ENCODE measurements around the gene TMEM59. TPM values are rescaled to one million over a fixed set of nuclear protein-coding genes. Genes with fewer than 3 reads are reported as not detected.
"Not testable (repeated sequence)": the region's sequence is repeated elsewhere in the genome, so short reads cannot be mapped to it uniquely, and the experiment has no call there.

Gene TMEM59
- total and polyA plus RNA-seq, 9 donors: 127 to 196 (median 153) TPM

DNA sequence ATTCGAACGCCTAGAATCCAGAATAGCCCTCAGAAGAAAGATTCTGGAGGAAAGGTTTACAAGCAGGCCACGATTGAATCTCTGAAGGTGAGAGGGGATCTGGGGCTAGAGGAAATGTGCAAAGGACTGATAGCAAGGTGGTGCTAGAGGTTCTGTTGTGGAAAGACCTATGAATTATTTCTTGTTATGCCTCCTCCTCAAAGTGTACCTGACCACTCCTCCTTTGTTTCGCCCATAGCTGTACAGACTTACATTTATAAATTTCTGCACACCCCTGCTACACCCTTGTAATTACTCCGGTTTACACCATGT, 1.4 kb upstream of the TMEM59 start:
- Histone ChIP-seq H3K36me3 (ENCODE audit: control insufficient read depth, insufficient read depth, low read length) (peaks cover 2% of the 10 kb centered on the region), H3K27ac (ENCODE audit: low read length) (peak overlapping the region; percentile 97), H3K4me3 (ENCODE audit: low read length) (peak overlapping the region; percentile 85), H3K27me3 (ENCODE audit: control insufficient read depth, insufficient read depth, low read length) (no peaks in the 10 kb centered on the region), H3K9me3 (replicated peaks; ENCODE audit: control insufficient read depth, low read depth, low read length) (no peaks in the 10 kb centered on the region), H3K4me1 (ENCODE audit: control insufficient read depth, insufficient read depth, low read length) (peaks cover 8% of the 10 kb centered on the region)
- DNase-seq: peak; percentile 16
- WGBS (ENCODE audit: insufficient coverage): 0% methylated on average over 1 of the region's 5 CpGs

DNA sequence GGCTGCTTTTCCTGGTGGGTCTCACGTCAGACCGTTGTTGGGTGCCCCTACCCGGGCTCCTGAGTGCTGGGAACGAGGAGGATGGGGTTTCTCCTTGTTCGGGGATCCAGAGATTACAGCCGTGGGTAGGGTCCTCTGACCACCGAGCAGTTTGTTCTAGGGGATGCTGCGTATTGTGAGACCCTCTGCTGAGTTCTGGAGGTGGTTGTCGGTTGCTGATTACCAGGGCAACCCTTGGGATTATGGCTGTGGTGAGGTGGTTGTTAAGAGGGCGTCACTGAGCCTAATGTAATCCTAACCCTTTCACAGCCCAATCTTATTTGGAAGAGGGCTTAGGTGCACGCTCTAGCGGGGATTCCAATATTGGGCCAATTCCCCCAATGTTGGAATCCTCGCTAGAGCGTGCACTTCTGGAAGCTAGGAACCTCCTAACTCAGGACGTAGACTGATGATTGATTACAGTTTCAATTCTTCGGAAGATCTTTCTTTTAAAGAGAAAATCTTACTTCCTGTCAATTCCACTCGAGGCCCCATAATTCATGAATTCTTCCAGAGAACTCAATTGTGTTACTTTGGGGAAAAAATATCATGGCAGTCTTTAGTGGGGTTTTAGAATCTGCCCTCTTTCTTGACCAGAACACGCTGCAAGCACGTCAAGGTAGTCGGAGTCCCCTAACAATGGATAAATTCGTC, 887 bp upstream of the TMEM59 start:
- Histone ChIP-seq H3K4me1 (ENCODE audit: control insufficient read depth, insufficient read depth, low read length) (peaks cover 8% of the 10 kb centered on the region), H3K36me3 (ENCODE audit: control insufficient read depth, insufficient read depth, low read length) (peaks cover 2% of the 10 kb centered on the region), H3K4me3 (ENCODE audit: low read length) (peak overlapping the region; percentile 85), H3K27ac (ENCODE audit: low read length) (peak overlapping the region; percentile 97), H3K9me3 (replicated peaks; ENCODE audit: control insufficient read depth, low read depth, low read length) (no peaks in the 10 kb centered on the region), H3K27me3 (ENCODE audit: control insufficient read depth, insufficient read depth, low read length) (no peaks in the 10 kb centered on the region)
- 17% methylated on average over 12 of the region's 21 CpGs for WGBS (ENCODE audit: insufficient coverage)
- peak; percentile 56 for DNase-seq

DNA sequence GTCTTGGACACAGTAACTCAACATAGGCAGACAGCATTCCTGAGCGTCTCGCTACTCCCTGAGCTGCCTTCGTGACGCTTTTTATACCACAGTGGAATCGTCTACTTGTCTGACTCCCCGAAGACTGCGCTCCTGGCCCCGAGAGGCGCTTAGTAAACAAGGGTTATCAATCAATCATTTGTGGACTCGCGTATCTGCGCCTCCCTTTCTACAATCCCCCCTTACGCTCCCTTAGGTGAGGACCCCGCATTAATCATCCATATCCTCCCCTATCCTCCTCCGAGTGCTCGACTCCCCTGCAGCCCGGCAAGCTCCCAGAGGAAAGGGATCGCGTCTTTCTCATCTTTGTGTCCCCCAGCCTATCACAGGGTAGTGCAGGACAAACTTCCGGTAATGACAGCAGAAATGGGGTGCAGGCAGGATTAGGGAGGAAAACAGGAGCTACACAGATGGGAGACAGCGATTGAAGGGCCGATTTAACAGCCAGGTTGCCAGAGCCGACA, 522 bp downstream of the TMEM59 start:
- H3K36me3 ChIP-seq (ENCODE audit: control insufficient read depth, insufficient read depth, low read length): peaks cover 2% of the 10 kb centered on the region
- H3K4me1 ChIP-seq (ENCODE audit: control insufficient read depth, insufficient read depth, low read length): peaks cover 9% of the 10 kb centered on the region
- DNase-seq: peak; percentile 67
- peak overlapping the region; percentile 85 for H3K4me3 ChIP-seq (ENCODE audit: low read length)
- H3K27me3 ChIP-seq (ENCODE audit: control insufficient read depth, insufficient read depth, low read length): no peaks in the 10 kb centered on the region
- no peaks in the 10 kb centered on the region for H3K9me3 ChIP-seq (replicated peaks; ENCODE audit: control insufficient read depth, low read depth, low read length)
- under 1% methylated on average over 17 of the region's 23 CpGs for WGBS (ENCODE audit: insufficient coverage)
- H3K27ac ChIP-seq (ENCODE audit: low read length): peak overlapping the region; percentile 97

DNA sequence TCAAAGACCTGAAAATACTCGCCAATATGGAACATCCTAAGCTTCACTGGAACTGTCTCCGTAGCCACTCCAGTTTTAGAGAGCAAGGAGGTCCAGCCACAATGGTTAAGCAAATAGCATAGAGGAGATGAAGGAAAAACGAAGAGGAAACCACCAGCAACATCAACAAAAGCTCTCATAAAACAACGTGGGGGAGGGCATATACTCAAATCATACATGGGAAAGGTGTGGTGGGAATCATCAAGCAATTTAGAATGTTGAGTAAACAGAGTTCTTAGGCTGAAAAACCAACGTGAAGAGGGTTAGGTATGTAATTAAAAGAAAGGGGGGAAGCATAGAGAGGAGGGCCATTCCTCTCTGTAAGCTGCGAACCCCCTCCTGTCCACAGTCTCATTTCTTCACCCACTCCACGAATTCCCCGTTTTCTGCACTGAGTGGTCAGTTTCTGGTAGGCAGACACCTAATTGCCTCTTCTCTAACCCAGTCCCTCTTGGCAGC, 1.0 kb downstream of the TMEM59 start:
- DNase-seq: peak; percentile 25
- H3K27me3 ChIP-seq (ENCODE audit: control insufficient read depth, insufficient read depth, low read length): no peaks in the 10 kb centered on the region
- H3K4me1 ChIP-seq (ENCODE audit: control insufficient read depth, insufficient read depth, low read length): peaks cover 10% of the 10 kb centered on the region
- WGBS (ENCODE audit: insufficient coverage): 0% methylated on average over 3 of the region's 8 CpGs
- peaks cover 2% of the 10 kb centered on the region for H3K36me3 ChIP-seq (ENCODE audit: control insufficient read depth, insufficient read depth, low read length)
- H3K9me3 ChIP-seq (replicated peaks; ENCODE audit: control insufficient read depth, low read depth, low read length): no peaks in the 10 kb centered on the region
- H3K27ac ChIP-seq (ENCODE audit: low read length): peak overlapping the region; percentile 97
- H3K4me3 ChIP-seq (ENCODE audit: low read length): peak overlapping the region; percentile 85

DNA sequence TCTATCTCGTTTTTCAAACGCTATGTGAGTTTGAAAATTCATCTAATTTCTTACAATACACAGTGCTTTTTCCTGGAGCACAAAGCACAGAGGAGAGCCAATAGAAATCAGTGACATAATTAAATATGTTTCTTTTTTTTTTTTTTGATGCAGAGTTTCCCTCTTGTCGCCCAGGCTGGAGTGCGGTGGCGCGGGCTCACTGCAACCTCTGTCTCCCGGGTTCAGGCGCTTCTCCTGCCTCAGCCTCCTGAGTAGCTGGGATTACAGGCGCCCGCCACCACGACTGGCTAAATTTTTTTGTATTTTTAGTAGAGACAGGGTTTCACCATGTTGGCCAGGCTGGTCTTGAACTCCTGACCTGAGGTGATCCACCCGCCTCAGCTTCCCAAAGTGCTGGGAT, 2.6 kb downstream of the TMEM59 start:
- not testable (repeated sequence) for H3K9me3 ChIP-seq (replicated peaks; ENCODE audit: control insufficient read depth, low read depth, low read length); H3K27ac ChIP-seq (ENCODE audit: low read length); H3K36me3 ChIP-seq (ENCODE audit: control insufficient read depth, insufficient read depth, low read length); H3K4me1 ChIP-seq (ENCODE audit: control insufficient read depth, insufficient read depth, low read length); H3K27me3 ChIP-seq (ENCODE audit: control insufficient read depth, insufficient read depth, low read length); H3K4me3 ChIP-seq (ENCODE audit: low read length); DNase-seq
- WGBS (ENCODE audit: insufficient coverage): 86% methylated on average over 1 of the region's 12 CpGs

DNA sequence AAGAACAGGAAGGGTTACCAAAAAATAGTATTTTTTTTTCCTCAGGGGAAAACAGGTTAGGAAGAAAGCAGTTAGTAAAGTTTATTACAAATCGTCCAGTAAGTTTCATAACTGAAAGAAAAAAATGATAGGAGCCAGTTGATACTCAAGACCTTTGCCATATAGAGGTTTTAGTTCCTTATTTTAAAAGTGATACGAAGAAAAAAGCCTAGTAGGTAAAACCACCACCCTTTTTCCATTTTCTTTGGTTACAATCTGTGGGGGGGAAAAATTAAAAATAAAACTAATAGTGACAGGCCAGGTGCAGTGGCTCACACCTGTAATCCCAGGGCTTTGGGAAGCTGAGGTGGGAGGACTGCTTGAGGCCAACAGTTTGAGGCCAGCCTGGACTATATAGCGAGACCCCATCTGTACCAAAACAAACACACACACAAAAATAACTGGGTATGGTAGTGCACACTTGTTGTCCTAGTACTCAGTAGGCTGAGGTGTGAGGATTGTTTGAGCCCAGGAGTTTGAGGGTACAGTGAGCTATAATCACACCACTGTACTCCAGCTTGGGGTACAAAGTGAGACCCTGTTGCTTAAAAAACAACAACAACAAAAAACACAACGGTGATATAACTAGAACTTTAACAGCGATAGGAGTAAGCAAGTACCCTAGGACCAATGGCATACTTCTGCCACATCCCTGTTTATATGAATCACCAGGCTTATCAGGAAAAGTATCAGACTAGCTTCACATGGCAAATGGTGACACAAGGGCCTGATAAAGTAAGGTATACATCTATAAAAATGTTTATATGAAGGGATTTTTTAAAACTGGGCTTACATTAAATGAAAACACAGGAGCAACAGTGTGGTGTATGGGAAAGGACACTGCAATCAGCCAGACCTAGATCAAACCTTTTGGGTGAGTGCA, 5.4 kb downstream of the TMEM59 start:
- no peak for DNase-seq
- H3K36me3 ChIP-seq (ENCODE audit: control insufficient read depth, insufficient read depth, low read length): peaks cover 5% of the 10 kb centered on the region
- no peaks in the 10 kb centered on the region for H3K9me3 ChIP-seq (replicated peaks; ENCODE audit: control insufficient read depth, low read depth, low read length)
- whole genome bisulfite sequencing (ENCODE audit: insufficient coverage): no CpG with 5 or more reads among the region's 5 CpGs
- peaks cover 4% of the 10 kb centered on the region for H3K4me1 ChIP-seq (ENCODE audit: control insufficient read depth, insufficient read depth, low read length)
- no peaks in the 10 kb centered on the region for H3K27me3 ChIP-seq (ENCODE audit: control insufficient read depth, insufficient read depth, low read length)
- no peak overlapping the region for H3K27ac ChIP-seq (ENCODE audit: low read length)
- H3K4me3 ChIP-seq (ENCODE audit: low read length): no peak overlapping the region

DNA sequence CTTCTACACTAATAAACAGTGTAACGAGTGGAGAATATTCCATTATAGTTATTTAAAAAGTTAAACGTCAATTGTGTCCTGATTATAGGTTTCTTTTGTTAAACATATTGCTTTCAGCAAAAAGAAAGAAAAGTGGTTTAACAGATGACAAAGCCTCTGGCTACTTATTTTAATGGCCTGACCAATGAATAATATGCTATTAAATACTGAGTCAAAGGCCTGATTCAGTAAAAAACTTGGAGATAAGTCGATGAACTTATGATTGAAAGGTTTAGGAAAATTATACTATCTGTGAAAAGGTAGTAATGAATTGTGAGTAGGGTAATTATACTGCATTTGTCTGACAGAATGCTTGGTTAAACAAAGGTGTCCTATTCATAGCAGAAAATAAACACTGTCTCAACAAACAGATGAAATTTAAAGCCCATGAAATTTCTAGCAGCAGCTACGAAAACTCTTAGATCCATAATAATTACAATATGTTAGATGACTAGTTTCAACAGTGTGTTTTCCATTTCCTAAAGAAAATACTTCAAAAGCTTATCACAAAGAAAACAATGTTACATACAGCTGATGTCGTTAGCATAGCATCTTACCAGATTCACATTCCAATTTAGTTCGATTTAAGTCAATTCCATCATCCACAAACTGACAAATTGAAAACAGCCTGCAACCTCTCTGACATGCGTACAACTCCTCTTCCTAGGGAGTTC, 6.2 kb downstream of the TMEM59 start:
- Histone ChIP-seq H3K9me3 (replicated peaks; ENCODE audit: control insufficient read depth, low read depth, low read length) (no peaks in the 10 kb centered on the region), H3K27me3 (ENCODE audit: control insufficient read depth, insufficient read depth, low read length) (no peaks in the 10 kb centered on the region), H3K36me3 (ENCODE audit: control insufficient read depth, insufficient read depth, low read length) (peaks cover 10% of the 10 kb centered on the region), H3K4me3 (ENCODE audit: low read length) (no peak overlapping the region), H3K27ac (ENCODE audit: low read length) (no peak overlapping the region), H3K4me1 (ENCODE audit: control insufficient read depth, insufficient read depth, low read length) (peaks cover 3% of the 10 kb centered on the region)
- WGBS (ENCODE audit: insufficient coverage): 56% methylated on average over 2 of the region's 7 CpGs
- DNase-seq: no peak

DNA sequence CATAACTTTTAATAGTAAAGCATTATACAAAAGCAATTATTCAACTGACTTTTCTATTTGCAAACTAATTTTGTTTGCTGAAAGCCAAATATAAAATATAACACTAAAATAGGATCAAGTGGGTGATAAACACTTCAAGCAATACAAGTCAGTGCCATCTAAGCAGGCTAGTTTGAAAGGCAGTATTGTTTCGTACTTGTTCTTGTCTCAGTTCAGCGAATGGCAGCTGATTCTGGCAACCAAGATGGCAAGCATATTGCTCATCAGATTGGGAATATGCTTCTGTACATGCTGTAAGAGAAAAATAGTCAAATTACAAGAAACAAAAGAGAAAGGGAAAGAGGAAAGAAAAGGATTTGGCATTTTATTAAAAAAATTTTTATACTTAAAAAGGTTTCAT, 7.5 kb downstream of the TMEM59 start:
- no CpG with 5 or more reads among the region's 2 CpGs for WGBS (ENCODE audit: insufficient coverage)

DNA sequence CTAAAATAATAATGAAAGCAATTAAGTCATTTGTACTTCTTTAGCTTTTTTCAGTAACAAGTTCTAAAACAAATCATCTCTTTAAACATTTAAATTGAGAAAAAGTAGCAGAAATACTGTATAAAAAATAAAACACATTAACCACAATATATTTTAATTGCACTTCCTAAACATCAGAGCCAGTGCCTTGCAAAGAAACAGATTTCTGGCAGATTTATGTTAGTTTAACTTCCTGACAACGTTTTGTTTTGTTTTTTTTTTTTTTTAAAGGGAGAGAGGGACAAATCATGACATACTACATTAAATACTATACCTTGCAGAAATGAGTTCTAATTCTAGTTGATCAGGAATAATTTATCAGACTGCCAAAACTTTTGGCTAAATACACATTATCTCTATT, 11.2 kb downstream of the TMEM59 start:
- WGBS (ENCODE audit: insufficient coverage): no CpG with 5 or more reads among the region's 1 CpG
- DNase-seq: no peak
- Histone ChIP-seq H3K4me3 (ENCODE audit: low read length) (no peak overlapping the region), H3K9me3 (replicated peaks; ENCODE audit: control insufficient read depth, low read depth, low read length) (no peaks in the 10 kb centered on the region), H3K36me3 (ENCODE audit: control insufficient read depth, insufficient read depth, low read length) (peaks cover 26% of the 10 kb centered on the region), H3K4me1 (ENCODE audit: control insufficient read depth, insufficient read depth, low read length) (no peaks in the 10 kb centered on the region), H3K27me3 (ENCODE audit: control insufficient read depth, insufficient read depth, low read length) (no peaks in the 10 kb centered on the region), H3K27ac (ENCODE audit: low read length) (no peak overlapping the region)

More for the DNA sequence above, 7.5 kb downstream of the TMEM59 start:
- Histone ChIP-seq H3K36me3 (ENCODE audit: control insufficient read depth, insufficient read depth, low read length) (peaks cover 15% of the 10 kb centered on the region), H3K27me3 (ENCODE audit: control insufficient read depth, insufficient read depth, low read length) (no peaks in the 10 kb centered on the region), H3K4me1 (ENCODE audit: control insufficient read depth, insufficient read depth, low read length) (peaks cover 2% of the 10 kb centered on the region), H3K9me3 (replicated peaks; ENCODE audit: control insufficient read depth, low read depth, low read length) (no peaks in the 10 kb centered on the region), H3K4me3 (ENCODE audit: low read length) (no peak overlapping the region), H3K27ac (ENCODE audit: low read length) (no peak overlapping the region)
- DNase-seq: no peak

DNA sequence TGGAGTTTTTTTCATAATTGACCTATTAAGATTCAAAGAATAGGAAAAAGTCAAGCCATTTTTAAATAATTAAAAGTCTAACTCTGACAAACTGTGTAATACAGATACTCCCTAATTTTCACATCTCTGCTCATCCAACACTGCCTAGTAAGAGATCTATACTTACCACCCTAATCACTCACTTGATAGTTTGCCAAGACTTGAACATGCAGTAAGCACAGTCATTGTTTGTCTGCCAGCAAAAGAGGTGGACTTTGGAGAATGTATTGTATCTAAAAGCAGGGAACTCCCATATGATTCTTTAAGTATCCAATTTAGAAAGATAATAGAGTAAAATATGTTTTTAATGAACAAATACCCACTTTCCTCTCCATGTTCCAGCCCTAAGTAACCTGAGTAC, 15.5 kb downstream of the TMEM59 start:
- H3K4me3 ChIP-seq (ENCODE audit: low read length): no peak overlapping the region
- no peak for DNase-seq
- H3K27ac ChIP-seq (ENCODE audit: low read length): no peak overlapping the region
- no peaks in the 10 kb centered on the region for H3K4me1 ChIP-seq (ENCODE audit: control insufficient read depth, insufficient read depth, low read length)
- H3K27me3 ChIP-seq (ENCODE audit: control insufficient read depth, insufficient read depth, low read length): no peaks in the 10 kb centered on the region
- no peaks in the 10 kb centered on the region for H3K9me3 ChIP-seq (replicated peaks; ENCODE audit: control insufficient read depth, low read depth, low read length)
- H3K36me3 ChIP-seq (ENCODE audit: control insufficient read depth, insufficient read depth, low read length): peaks cover 48% of the 10 kb centered on the region

All from muscle of leg (tissue), 11 donors.